ENCODE measurements around the gene CLIC1. TPM values are rescaled to one million over a fixed set of nuclear protein-coding genes. Genes with fewer than 3 reads are reported as not detected.

Gene CLIC1
- total RNA-seq (2022; extraction: Qiagen RNA extraction; ENCODE audit: low read depth), result 433 to 509 TPM (median 491 TPM) in 5 replicates

GRCh38 chr6:31736021-31736767, at the start of gene CLIC1:
Gene CLIC1 (minus strand): TSS chr6:31736530. CDS start chr6:31736300, 230 bp downstream.

GRCh38 chr6:31776989-31777666, 40.8 kb upstream of the CLIC1 start, which contains the start of gene VWA7:
Gene VWA7 (minus strand): TSS chr6:31777328. CDS start chr6:31776779, 549 bp downstream.

GRCh38 chr6:31762356-31762755, 26.0 kb upstream of the CLIC1 start, which contains the start of gene SAPCD1:
Gene SAPCD1 (plus strand): TSS chr6:31762656. CDS start chr6:31763055, 399 bp downstream.

GRCh38 chr6:31739639-31740396, 3.5 kb upstream of the CLIC1 start, which contains the start of gene MSH5:
Gene MSH5 (plus strand): TSS chr6:31740005. CDS start chr6:31740467, 462 bp downstream.

GRCh38 chr6:31728767-31729514, 7.4 kb downstream of the CLIC1 start, which contains the start of gene DDAH2:
Gene DDAH2 (minus strand): TSS chr6:31729299. CDS start chr6:31729161, 138 bp downstream.

GRCh38 chr6:31723245-31723979, 12.9 kb downstream of the CLIC1 start, which contains the start of gene MPIG6B:
Gene MPIG6B (plus strand): TSS chr6:31723373. CDS start chr6:31723384, 11 bp downstream.

GRCh38 chr6:31721351-31722020, 14.8 kb downstream of the CLIC1 start, which contains the start of gene LY6G6C:
Gene LY6G6C (minus strand): TSS chr6:31721746. CDS start chr6:31721679, 67 bp downstream.

GRCh38 chr6:31715022-31715958, 21.0 kb downstream of the CLIC1 start, which contains the start of gene LY6G6D:
Gene LY6G6D (plus strand): TSS chr6:31715348. CDS start chr6:31715356, 8 bp downstream.

GRCh38 chr6:31706599-31706998, 29.7 kb downstream of the CLIC1 start, which contains the start of gene LY6G6F:
Gene LY6G6F (plus strand): TSS chr6:31706866. CDS start chr6:31706907, 41 bp downstream.

GRCh38 chr6:31702819-31703716, 33.3 kb downstream of the CLIC1 start, which contains the start of gene ABHD16A:
Gene ABHD16A (minus strand): TSS chr6:31703324. CDS start chr6:31703281, 43 bp downstream.

Other genes with a start within 250 kb of the CLIC1 start
- gene MICB, start 238.4 kb downstream of the CLIC1 start, total RNA-seq (2022; extraction: Qiagen RNA extraction; ENCODE audit: low read depth), result 5.2 to 8.6 TPM (median 7.9 TPM) in 5 replicates
- not detected in 5 replicates for gene MCCD1, start 207.6 kb downstream of the CLIC1 start, total RNA-seq (2022; extraction: Qiagen RNA extraction; ENCODE audit: low read depth)
- gene DDX39B, start 194.5 kb downstream of the CLIC1 start, total RNA-seq (2022; extraction: Qiagen RNA extraction; ENCODE audit: low read depth), result 359 to 433 TPM (median 396 TPM) in 5 replicates
- 0.33 to 1.3 TPM (median 0.69 TPM) in 5 replicates for gene ATP6V1G2, start 189.9 kb downstream of the CLIC1 start, total RNA-seq (2022; extraction: Qiagen RNA extraction; ENCODE audit: low read depth)
- gene NFKBIL1, start 188.9 kb downstream of the CLIC1 start, total RNA-seq (2022; extraction: Qiagen RNA extraction; ENCODE audit: low read depth), result 5.9 to 13.0 TPM (median 12.5 TPM) in 5 replicates
- gene LTA, start 164.2 kb downstream of the CLIC1 start, total RNA-seq (2022; extraction: Qiagen RNA extraction; ENCODE audit: low read depth), result not detected in 5 replicates
- 0.08 TPM in 1 of 5 replicates, not detected in the others for gene TNF, start 161.0 kb downstream of the CLIC1 start, total RNA-seq (2022; extraction: Qiagen RNA extraction; ENCODE audit: low read depth)
- 0.21 to 0.76 TPM (median 0.45 TPM) in 4 of 5 replicates, not detected in the other for gene LTB, start 154.1 kb downstream of the CLIC1 start, total RNA-seq (2022; extraction: Qiagen RNA extraction; ENCODE audit: low read depth)
- not detected in 5 replicates for gene LST1, start 150.3 kb downstream of the CLIC1 start, total RNA-seq (2022; extraction: Qiagen RNA extraction; ENCODE audit: low read depth)
- not detected in 5 replicates for gene NCR3, start 143.5 kb downstream of the CLIC1 start, total RNA-seq (2022; extraction: Qiagen RNA extraction; ENCODE audit: low read depth)
- not detected in 5 replicates for gene AIF1, start 121.3 kb downstream of the CLIC1 start, total RNA-seq (2022; extraction: Qiagen RNA extraction; ENCODE audit: low read depth)
- 59.3 to 94.8 TPM (median 86.5 TPM) in 5 replicates for gene PRRC2A, start 115.8 kb downstream of the CLIC1 start, total RNA-seq (2022; extraction: Qiagen RNA extraction; ENCODE audit: low read depth)
- gene BAG6, start 83.9 kb downstream of the CLIC1 start, total RNA-seq (2022; extraction: Qiagen RNA extraction; ENCODE audit: low read depth), result 100 to 165 TPM (median 145 TPM) in 5 replicates
- 2.2 to 3.7 TPM (median 3.5 TPM) in 5 replicates for gene APOM, start 80.6 kb downstream of the CLIC1 start, total RNA-seq (2022; extraction: Qiagen RNA extraction; ENCODE audit: low read depth)
- gene C6orf47, start 75.8 kb downstream of the CLIC1 start, total RNA-seq (2022; extraction: Qiagen RNA extraction; ENCODE audit: low read depth), result 11.1 to 14.5 TPM (median 12.9 TPM) in 5 replicates
- gene GPANK1, start 71.5 kb downstream of the CLIC1 start, total RNA-seq (2022; extraction: Qiagen RNA extraction; ENCODE audit: low read depth), result 9.6 to 16.8 TPM (median 12.8 TPM) in 5 replicates
- 168 to 192 TPM (median 170 TPM) in 5 replicates for gene CSNK2B, start 70.5 kb downstream of the CLIC1 start, total RNA-seq (2022; extraction: Qiagen RNA extraction; ENCODE audit: low read depth)
- gene LY6G5B, start 66.6 kb downstream of the CLIC1 start, total RNA-seq (2022; extraction: Qiagen RNA extraction; ENCODE audit: low read depth), result 3.2 to 6.4 TPM (median 5.2 TPM) in 5 replicates
- gene LY6G5C, start 55.5 kb downstream of the CLIC1 start, total RNA-seq (2022; extraction: Qiagen RNA extraction; ENCODE audit: low read depth), result 1.1 to 1.6 TPM (median 1.5 TPM) in 5 replicates
- gene ABHD16A, start 33.2 kb downstream of the CLIC1 start, total RNA-seq (2022; extraction: Qiagen RNA extraction; ENCODE audit: low read depth), result 13.2 to 19.1 TPM (median 17.6 TPM) in 5 replicates
- gene LY6G6F, start 29.7 kb downstream of the CLIC1 start, total RNA-seq (2022; extraction: Qiagen RNA extraction; ENCODE audit: low read depth), result not detected in 5 replicates
- not detected in 5 replicates for gene LY6G6D, start 21.2 kb downstream of the CLIC1 start, total RNA-seq (2022; extraction: Qiagen RNA extraction; ENCODE audit: low read depth)
- 0.20 to 0.42 TPM (median 0.29 TPM) in 3 of 5 replicates, not detected in the others for gene LY6G6C, start 14.8 kb downstream of the CLIC1 start, total RNA-seq (2022; extraction: Qiagen RNA extraction; ENCODE audit: low read depth)
- not detected in 5 replicates for gene MPIG6B, start 13.2 kb downstream of the CLIC1 start, total RNA-seq (2022; extraction: Qiagen RNA extraction; ENCODE audit: low read depth)
- 27.1 to 32.0 TPM (median 31.7 TPM) in 5 replicates for gene DDAH2, start 7.2 kb downstream of the CLIC1 start, total RNA-seq (2022; extraction: Qiagen RNA extraction; ENCODE audit: low read depth)
- gene MSH5, start 3.5 kb upstream of the CLIC1 start, total RNA-seq (2022; extraction: Qiagen RNA extraction; ENCODE audit: low read depth), result 13.3 to 18.7 TPM (median 13.6 TPM) in 5 replicates
- gene SAPCD1, start 26.1 kb upstream of the CLIC1 start, total RNA-seq (2022; extraction: Qiagen RNA extraction; ENCODE audit: low read depth), result 3.7 to 5.9 TPM (median 4.9 TPM) in 5 replicates
- 0.53 to 2.7 TPM (median 1.1 TPM) in 5 replicates for gene VWA7, start 40.8 kb upstream of the CLIC1 start, total RNA-seq (2022; extraction: Qiagen RNA extraction; ENCODE audit: low read depth)
- gene VARS1, start 59.2 kb upstream of the CLIC1 start, total RNA-seq (2022; extraction: Qiagen RNA extraction; ENCODE audit: low read depth), result 43.4 to 61.7 TPM (median 60.4 TPM) in 5 replicates
- 52.1 to 67.9 TPM (median 59.7 TPM) in 5 replicates for gene LSM2, start 70.4 kb upstream of the CLIC1 start, total RNA-seq (2022; extraction: Qiagen RNA extraction; ENCODE audit: low read depth)
- gene HSPA1L, start 78.8 kb upstream of the CLIC1 start, total RNA-seq (2022; extraction: Qiagen RNA extraction; ENCODE audit: low read depth), result 1.4 to 2.2 TPM (median 1.9 TPM) in 5 replicates
- 129 to 401 TPM (median 295 TPM) in 5 replicates for gene HSPA1A, start 79.0 kb upstream of the CLIC1 start, total RNA-seq (2022; extraction: Qiagen RNA extraction; ENCODE audit: low read depth)
- 78.0 to 284 TPM (median 227 TPM) in 5 replicates for gene HSPA1B, start 91.2 kb upstream of the CLIC1 start, total RNA-seq (2022; extraction: Qiagen RNA extraction; ENCODE audit: low read depth)
- 20.9 to 35.3 TPM (median 29.4 TPM) in 5 replicates for gene NEU1, start 126.3 kb upstream of the CLIC1 start, total RNA-seq (2022; extraction: Qiagen RNA extraction; ENCODE audit: low read depth)
- gene SLC44A4, start 142.5 kb upstream of the CLIC1 start, total RNA-seq (2022; extraction: Qiagen RNA extraction; ENCODE audit: low read depth), result 0.18 to 0.50 TPM (median 0.29 TPM) in 3 of 5 replicates, not detected in the others
- gene EHMT2, start 161.2 kb upstream of the CLIC1 start, total RNA-seq (2022; extraction: Qiagen RNA extraction; ENCODE audit: low read depth), result 17.2 to 32.6 TPM (median 30.9 TPM) in 5 replicates
- gene ZBTB12, start 165.6 kb upstream of the CLIC1 start, total RNA-seq (2022; extraction: Qiagen RNA extraction; ENCODE audit: low read depth), result 2.0 to 5.0 TPM (median 4.5 TPM) in 5 replicates
- gene C2, start 191.2 kb upstream of the CLIC1 start, total RNA-seq (2022; extraction: Qiagen RNA extraction; ENCODE audit: low read depth), result 0.33 to 0.47 TPM in 2 of 5 replicates, not detected in the others
- gene CFB, start 209.6 kb upstream of the CLIC1 start, total RNA-seq (2022; extraction: Qiagen RNA extraction; ENCODE audit: low read depth), result 1.6 to 3.2 TPM (median 2.0 TPM) in 5 replicates
- 75.5 to 91.9 TPM (median 81.9 TPM) in 5 replicates for gene NELFE, start 222.4 kb upstream of the CLIC1 start, total RNA-seq (2022; extraction: Qiagen RNA extraction; ENCODE audit: low read depth)
- 15.8 to 30.9 TPM (median 25.7 TPM) in 5 replicates for gene SKIC2, start 222.6 kb upstream of the CLIC1 start, total RNA-seq (2022; extraction: Qiagen RNA extraction; ENCODE audit: low read depth)
- gene DXO, start 235.6 kb upstream of the CLIC1 start, total RNA-seq (2022; extraction: Qiagen RNA extraction; ENCODE audit: low read depth), result 10.6 to 14.3 TPM (median 12.1 TPM) in 5 replicates
- 0.94 to 1.5 TPM (median 1.5 TPM) in 5 replicates for gene C4A, start 245.5 kb upstream of the CLIC1 start, total RNA-seq (2022; extraction: Qiagen RNA extraction; ENCODE audit: low read depth)

Measured in A549 treated with ZK216348 at 1 μM for 4 hours (cell line).